Measurements from ENCODE around the gene DCST2. TPM values are rescaled to one million over a fixed set of nuclear protein-coding genes. Genes with fewer than 3 reads are reported as not detected.

Gene DCST2
- total and polyA plus RNA-seq, 9 of the 15 experiments (the other 6 are each of a cell fraction or from before 2014, with no cell fraction given): 0.09 to 0.49 (median 0.11) TPM; not detected in 3

- no peak; the same call in none of the 2 replicates for TF ChIP-seq ESRRA (IDR thresholded peaks at IDR 0.05; ENCODE audit: borderline replicate concordance, low read depth)
- TF ChIP-seq EHMT2 (IDR thresholded peaks at IDR 0.05): no peak; the same call in 1 of the 2 replicates
- TF ChIP-seq PHF8 (IDR thresholded peaks at IDR 0.05; ENCODE audit: borderline replicate concordance, low read length): peak; percentile 66; the same call in 1 of the 2 replicates
- no peak for TF ChIP-seq ZNF507 (tag; conservative IDR thresholded peaks at IDR 0.05)
- peak; percentile 91 for TF ChIP-seq SUPT5H (IDR thresholded peaks at IDR 0.05)
- no peak for TF ChIP-seq SRSF3 (IDR thresholded peaks at IDR 0.05; ENCODE audit: insufficient read depth, low read length)
- TF ChIP-seq KAT7 (CRISPR knock-in tag; IDR thresholded peaks at IDR 0.05; ENCODE audit: borderline replicate concordance): no peak
- peak; percentile 94 for TF ChIP-seq ARID3A (IDR thresholded peaks at IDR 0.05; ENCODE audit: borderline replicate concordance, low read depth, low read length)
- TF ChIP-seq MAFK (IDR thresholded peaks at IDR 0.05; ENCODE audit: low read length): no peak
- TF ChIP-seq ZNF282 (CRISPR knock-in tag; IDR thresholded peaks at IDR 0.05): no peak
- TF ChIP-seq GTF2E2 (tag; IDR thresholded peaks at IDR 0.05): no peak; the same call in 1 of the 2 replicates
- TF ChIP-seq ETV5 (CRISPR knock-in tag; IDR thresholded peaks at IDR 0.05; ENCODE audit: low read depth): no peak; the same call in none of the 2 replicates
- TF ChIP-seq ZFP91 (CRISPR knock-in tag; IDR thresholded peaks at IDR 0.05): no peak
- no peak for TF ChIP-seq ZNF512 (tag; IDR thresholded peaks at IDR 0.05)
- TF ChIP-seq CREB3 (tag; conservative IDR thresholded peaks at IDR 0.05; ENCODE audit: low read depth): no peak
- no peak for TF ChIP-seq ZNF699 (CRISPR knock-in tag; IDR thresholded peaks at IDR 0.05; ENCODE audit: insufficient replicate concordance)
- peak; percentile 55; the same call in 1 of the 2 replicates for TF ChIP-seq CREB1 (IDR thresholded peaks at IDR 0.05)
- TF ChIP-seq CREB1 (CRISPR knock-in tag; IDR thresholded peaks at IDR 0.05): peak; percentile 70; the same call in 1 of the 2 replicates
Measured at GRCh38 chr1:154982897-154983648, 50.5 kb downstream of the DCST2 start, which contains the start of gene FLAD1 (continued).

All from K562 (cell line).